Sciatic nerve (tissue), 2 donors: ENCODE results near the gene TRIM24. TPM values are rescaled to one million over a fixed set of nuclear protein-coding genes. Genes with fewer than 3 reads are reported as not detected.

Experiments
- ATAC-seq: fragments of 200-7000 bp; cut with Tn5 transposase; one replicate; pipeline ENCODE4 v1.9.1; 2020; ENCODE audit warnings: mild to moderate bottlenecking, moderate library complexity
- DNase-seq: peaks from one replicate; pipeline ENCODE4 v3.0.0-alpha.2; 2020; ENCODE audit warnings: low spot score
- intact Hi-C: fragments of 100-400 bp; cut with DNase I; formaldehyde crosslinking; loops from one replicate; pipeline ENCODE4 v1.14.2; 2022
- total RNA-seq: library from RNA; stranded (reverse); fragmentation: NEBNext Ultra II Directional; extraction: Animal tissue kit (Norgen Biotek cat#: 25700); gene quantifications from one replicate; pipeline ENCODE4 v1.2.1, GENCODE V29; 2021
- donor health status: DM: no; HTN: no; CAD: no.
- donor health status: DM: no; HTN: no; CAD: no.

TRIM24 gene
- total RNA-seq, 1 donor from 2014 or later, result 14.8 TPM

DNA sequence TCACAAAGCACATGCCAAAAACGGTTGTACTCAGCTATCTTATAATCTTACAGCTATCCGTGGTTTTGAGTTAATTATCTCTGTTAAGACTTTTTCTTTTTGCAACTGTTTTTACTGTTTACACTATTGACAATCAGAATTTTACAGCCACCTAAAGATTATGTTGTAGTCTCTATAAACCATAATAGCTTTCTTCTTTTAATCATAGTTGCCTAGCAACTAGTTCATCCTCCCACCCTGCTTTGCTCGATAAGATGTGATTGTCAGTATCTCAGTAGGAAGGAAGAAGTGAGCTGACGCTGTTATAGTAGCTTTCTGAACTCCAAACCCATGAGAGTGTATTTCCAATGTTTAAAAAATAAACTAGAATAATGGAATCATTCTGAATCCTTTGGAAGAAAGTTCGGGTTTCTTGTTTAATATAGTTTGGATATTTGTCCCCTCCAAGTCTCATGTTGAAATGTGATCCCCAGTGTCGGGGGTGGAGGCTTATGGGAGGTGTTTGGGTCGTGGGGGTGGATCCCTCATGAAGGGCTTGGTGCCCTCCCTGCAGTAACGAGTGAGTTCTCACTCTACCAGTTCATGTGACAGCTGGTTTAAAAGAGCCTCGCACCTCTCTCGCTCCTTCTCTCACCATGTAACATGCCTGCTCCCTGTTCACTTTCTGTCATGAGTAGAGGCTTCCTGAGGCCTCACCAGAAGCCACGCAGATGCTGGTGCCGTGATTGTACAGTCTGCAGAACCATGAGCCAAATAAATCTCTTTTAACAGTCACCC is 173.0 kb downstream of the TRIM24 start:
- ATAC-seq (no peak), DNase-seq (no peak)
- intact Hi-C loops, result no loop called here

Other genes with a start within 250 kb of the TRIM24 start
- not detected for gene SVOPL, start 241.1 kb downstream of the TRIM24 start, total RNA-seq